Mesendoderm (in vitro differentiated cells): ENCODE measurements around the gene EIF1AD.
A peak's percentile ranks its signal among the peaks of the same experiment; 100 is the strongest.
"Not testable (repeated sequence)": the region's sequence is repeated elsewhere in the genome, so short reads cannot be mapped to it uniquely, and the experiment has no call there.

ENCODE experiments used
- DNase-seq: peaks from one replicate; pipeline ENCODE4 v3.0.0; 2013
- H2AK5ac ChIP-seq: 2 replicates; pipeline ENCODE4 v1.6.1; 2013; ENCODE audit warnings: low read length, inconsistent platforms
- H2BK120ac ChIP-seq: 2 replicates; pipeline ENCODE4 v1.6.1; 2013; ENCODE audit warnings: low read depth, mild to moderate bottlenecking, low read length, moderate library complexity, mixed read lengths
- H2BK15ac ChIP-seq: replicated peaks from 2 replicates; pipeline ENCODE4 v1.6.1; 2013; ENCODE audit warnings: low read depth, mild to moderate bottlenecking, moderate library complexity
- H2BK5ac ChIP-seq: 2 replicates; pipeline ENCODE4 v1.6.1; 2013; ENCODE audit warnings: low read length, inconsistent platforms
- H3K18ac ChIP-seq: 2 replicates; pipeline ENCODE4 v1.6.1; 2013; ENCODE audit warnings: mild to moderate bottlenecking, low read length, mixed read lengths
- H3K23ac ChIP-seq: one replicate; pipeline ENCODE4 v1.6.1; 2013; ENCODE audit warnings: low read length
- H3K27ac ChIP-seq: 2 replicates; pipeline ENCODE4 v1.5.1; 2013; ENCODE audit warnings: low read depth, mild to moderate bottlenecking, inconsistent platforms, low read length, moderate library complexity
- H3K27me3 ChIP-seq: 2 replicates; pipeline ENCODE4 v1.6.1; 2013; ENCODE audit warnings: low read length, control low read depth, mild to moderate bottlenecking, inconsistent platforms; ENCODE audit not compliant: insufficient read depth, poor library complexity
- H3K36me3 ChIP-seq: 2 replicates; pipeline ENCODE4 v1.6.1; 2013; ENCODE audit warnings: low read length, inconsistent platforms; ENCODE audit not compliant: control insufficient read depth, insufficient read depth
- H3K4ac ChIP-seq: one replicate; pipeline ENCODE4 v1.6.1; 2013; ENCODE audit warnings: low read depth, mild to moderate bottlenecking, low read length, moderate library complexity
- H3K4me1 ChIP-seq: 2 replicates; pipeline ENCODE4 v1.6.1; 2013; ENCODE audit warnings: low read depth, low read length, inconsistent platforms; ENCODE audit not compliant: control insufficient read depth
- H3K4me2 ChIP-seq: 2 replicates; pipeline ENCODE4 v1.6.1; 2013; ENCODE audit warnings: low read length
- H3K4me3 ChIP-seq: 2 replicates; pipeline ENCODE4 v1.5.1; 2013; ENCODE audit warnings: mild to moderate bottlenecking, low read length
- H3K56ac ChIP-seq: one replicate; pipeline ENCODE4 v1.6.1; 2013; ENCODE audit warnings: low read length
- H3K79me1 ChIP-seq: 2 replicates; pipeline ENCODE4 v1.6.1; 2013; ENCODE audit warnings: low read length, inconsistent platforms
- H3K79me2 ChIP-seq: 2 replicates; pipeline ENCODE4 v1.6.1; 2013; ENCODE audit warnings: mild to moderate bottlenecking, low read length; ENCODE audit not compliant: control insufficient read depth, insufficient read depth
- H3K9ac ChIP-seq: 2 replicates; pipeline ENCODE4 v1.6.1; 2013; ENCODE audit warnings: low read length, inconsistent platforms
- H4K5ac ChIP-seq: one replicate; pipeline ENCODE4 v1.6.1; 2013; ENCODE audit warnings: low read length
- H4K8ac ChIP-seq: one replicate; pipeline ENCODE4 v1.6.1; 2013; ENCODE audit warnings: low read depth, mild to moderate bottlenecking, control low read depth, low read length, moderate library complexity
- WGBS: extraction: QIAGEN DNeasy Blood & Tissue Kit; methylation state at CpG from one replicate; pipeline ENCODE4 v1.1.7; 2013; ENCODE audit warnings: low lambda C conversion rate, missing lambda C conversion rate; ENCODE audit not compliant: insufficient coverage; ENCODE audit errors: extremely low coverage; 5-methylcytosine and 5-hydroxymethylcytosine counted together

The EIF1AD gene

GRCh38 chr11:66010036-66010435 is 8.1 kb upstream of the EIF1AD start:
- H2BK120ac ChIP-seq, H3K4me2 ChIP-seq, H3K27ac ChIP-seq, H3K9ac ChIP-seq, H3K79me1 ChIP-seq, H2BK15ac ChIP-seq, H3K4me3 ChIP-seq, H2AK5ac ChIP-seq, H3K79me2 ChIP-seq, H4K5ac ChIP-seq, H4K8ac ChIP-seq, H3K36me3 ChIP-seq, H3K27me3 ChIP-seq, H3K18ac ChIP-seq, H3K56ac ChIP-seq, H3K23ac ChIP-seq, H3K4ac ChIP-seq, H2BK5ac ChIP-seq: not testable (repeated sequence)
- DNase-seq, result peak; percentile 91
- no CpG with 5 or more reads among the region's 4 CpGs for WGBS
- peaks cover 15% of the 10 kb centered on the region for H3K4me1 ChIP-seq

GRCh38 chr11:66008468-66009101 is 6.6 kb upstream of the EIF1AD start:
- DNase-seq, result peak; percentile 57
- Histone ChIP-seq H3K4ac (no peak overlapping the region), H2BK120ac (no peak overlapping the region), H3K27ac (no peak overlapping the region), H3K27me3 (no peaks in the 10 kb centered on the region), H3K4me2 (no peak overlapping the region), H3K36me3 (peaks cover 3% of the 10 kb centered on the region), H3K56ac (peak overlapping the region; percentile 71), H4K8ac (no peak overlapping the region), H3K79me1 (peaks cover 4% of the 10 kb centered on the region), H3K4me3 (no peak overlapping the region), H3K79me2 (peaks cover 2% of the 10 kb centered on the region), H3K18ac (no peak overlapping the region), H3K23ac (no peak overlapping the region), H2AK5ac (peak overlapping the region; percentile 84), H3K9ac (no peak overlapping the region), H2BK5ac (peak overlapping the region; percentile 35), H4K5ac (no peak overlapping the region), H2BK15ac (no peak overlapping the region), H3K4me1 (peaks cover 15% of the 10 kb centered on the region)
- WGBS, result no CpG with 5 or more reads among the region's 10 CpGs

- no peak for DNase-seq
- Histone ChIP-seq H4K5ac (no peak overlapping the region), H3K4me2 (no peak overlapping the region), H3K79me1 (peaks cover 7% of the 10 kb centered on the region), H3K4me1 (peaks cover 15% of the 10 kb centered on the region), H3K56ac (no peak overlapping the region), H3K9ac (no peak overlapping the region), H3K4ac (no peak overlapping the region), H2BK15ac (no peak overlapping the region), H2AK5ac (no peak overlapping the region), H3K23ac (no peak overlapping the region), H4K8ac (no peak overlapping the region), H3K79me2 (peaks cover 6% of the 10 kb centered on the region), H2BK5ac (no peak overlapping the region), H3K4me3 (no peak overlapping the region), H3K27me3 (no peaks in the 10 kb centered on the region), H3K36me3 (peaks cover 3% of the 10 kb centered on the region), H3K27ac (no peak overlapping the region), H3K18ac (no peak overlapping the region), H2BK120ac (no peak overlapping the region)
- WGBS, result no CpG with 5 or more reads among the region's 2 CpGs
Measured at GRCh38 chr11:66008095-66008467, 6.1 kb upstream of the EIF1AD start.

- H2BK5ac ChIP-seq, result peak overlapping the region; percentile 48
- peaks cover 10% of the 10 kb centered on the region for H3K79me1 ChIP-seq
- peaks cover 3% of the 10 kb centered on the region for H3K36me3 ChIP-seq
- peak; percentile 79 for DNase-seq
- no peak overlapping the region for H4K8ac ChIP-seq
- peaks cover 15% of the 10 kb centered on the region for H3K4me1 ChIP-seq
- H3K56ac ChIP-seq, result peak overlapping the region; percentile 54
- no peak overlapping the region for H2AK5ac ChIP-seq
- no peaks in the 10 kb centered on the region for H3K27me3 ChIP-seq
- no peak overlapping the region for H2BK15ac ChIP-seq
- no peak overlapping the region for H3K4me2 ChIP-seq
- H3K79me2 ChIP-seq, result peaks cover 9% of the 10 kb centered on the region
- no CpG with 5 or more reads among the region's 5 CpGs for WGBS
- no peak overlapping the region for H3K23ac ChIP-seq
- H3K4me3 ChIP-seq, result no peak overlapping the region
- H2BK120ac ChIP-seq, result no peak overlapping the region
- H4K5ac ChIP-seq, result no peak overlapping the region
- H3K9ac ChIP-seq, result no peak overlapping the region
- peak overlapping the region; percentile 3 for H3K18ac ChIP-seq
- H3K4ac ChIP-seq, result peak overlapping the region; percentile 56
- peak overlapping the region; percentile 86 for H3K27ac ChIP-seq
Measured at GRCh38 chr11:66007201-66007634, 5.3 kb upstream of the EIF1AD start.

- H3K4ac ChIP-seq, result no peak overlapping the region
- WGBS, result no CpG with 5 or more reads among the region's 4 CpGs
Measured at GRCh38 chr11:66006891-66007176, 4.9 kb upstream of the EIF1AD start.

More at GRCh38 chr11:66006891-66007176, 4.9 kb upstream of the EIF1AD start:
- H3K9ac ChIP-seq, result no peak overlapping the region
- no peak overlapping the region for H4K5ac ChIP-seq
- H3K4me1 ChIP-seq, result peaks cover 15% of the 10 kb centered on the region
- H3K4me2 ChIP-seq, result no peak overlapping the region
- no peak overlapping the region for H3K4me3 ChIP-seq
- peak overlapping the region; percentile 54 for H3K56ac ChIP-seq
- H3K27ac ChIP-seq, result peak overlapping the region; percentile 86
- H2BK15ac ChIP-seq, result no peak overlapping the region
- no peak overlapping the region for H4K8ac ChIP-seq
- DNase-seq, result no peak
- H3K79me2 ChIP-seq, result peaks cover 9% of the 10 kb centered on the region
- H3K27me3 ChIP-seq, result no peaks in the 10 kb centered on the region
- peak overlapping the region; percentile 3 for H3K18ac ChIP-seq
- peak overlapping the region; percentile 48 for H2BK5ac ChIP-seq
- H3K36me3 ChIP-seq, result peaks cover 3% of the 10 kb centered on the region
- no peak overlapping the region for H2BK120ac ChIP-seq
- no peak overlapping the region for H3K23ac ChIP-seq
- H2AK5ac ChIP-seq, result no peak overlapping the region
- H3K79me1 ChIP-seq, result peaks cover 10% of the 10 kb centered on the region
